Muscle layer of duodenum (tissue), 2 donors: ENCODE measurements around the gene TOGARAM1.

Experiments used
- H3K27ac ChIP-seq: one replicate; pipeline ENCODE4 v1.7.0; 2013; ENCODE audit warnings: mild to moderate bottlenecking, low read length
- H3K27me3 ChIP-seq: one replicate; pipeline ENCODE4 v1.7.0; 2013; ENCODE audit warnings: low read depth, mild to moderate bottlenecking, control low read depth, low read length
- H3K36me3 ChIP-seq, 2 donors: one replicate each; pipeline ENCODE4 v1.7.0; 2013; ENCODE audit warnings: low read length in 2 of 2, control low read depth in 1 of 2, mild to moderate bottlenecking in 1 of 2; ENCODE audit not compliant: insufficient read depth in 2 of 2, control insufficient read depth in 1 of 2
- H3K4me1 ChIP-seq, 2 donors: one replicate each; pipeline ENCODE4 v1.7.0; 2013; ENCODE audit warnings: low read length in 2 of 2, mild to moderate bottlenecking in 2 of 2, control low read depth in 1 of 2, moderate library complexity in 1 of 2; ENCODE audit not compliant: insufficient read depth in 2 of 2, control insufficient read depth in 1 of 2
- H3K4me3 ChIP-seq, 2 donors: one replicate each; pipeline ENCODE4 v1.7.0; 2013; ENCODE audit warnings: low read length in 2 of 2, low read depth in 1 of 2, mild to moderate bottlenecking in 1 of 2
- H3K9me3 ChIP-seq, 2 donors: one replicate each; pipeline ENCODE4 v1.7.0; 2013; ENCODE audit warnings: low read length in 2 of 2, control low read depth in 1 of 2, mild to moderate bottlenecking in 1 of 2; ENCODE audit not compliant: control insufficient read depth in 1 of 2
- donor health status: healthy.

The TOGARAM1 gene

GRCh38 chr14:44963775-44964380, 1.9 kb downstream of the TOGARAM1 start:
- Histone ChIP-seq H3K36me3 (peaks cover 0 to 4% of the 10 kb centered on the region in 2 donors), H3K27ac (no peak overlapping the region), H3K4me3 (peak overlapping the region; percentile 96 to 100), H3K27me3 (no peaks in the 10 kb centered on the region), H3K4me1 (peaks cover 4 to 56% of the 10 kb centered on the region in 2 donors), H3K9me3 (no peaks in the 10 kb centered on the region)

- Histone ChIP-seq H3K27ac (no peak overlapping the region), H3K36me3 (peaks cover 0 to 10% of the 10 kb centered on the region in 2 donors), H3K4me1 (peaks cover 0 to 41% of the 10 kb centered on the region in 2 donors), H3K4me3 (peak overlapping the region; percentile 33 to 58), H3K9me3 (peaks cover 0 to 4% of the 10 kb centered on the region in 2 donors), H3K27me3 (no peaks in the 10 kb centered on the region)
Measured at GRCh38 chr14:44966601-44967336, 4.8 kb downstream of the TOGARAM1 start.

GRCh38 chr14:44968714-44969113, 6.7 kb downstream of the TOGARAM1 start:
- no peak overlapping the region for H3K27ac ChIP-seq
- peaks cover 0 to 6% of the 10 kb centered on the region in 2 donors for H3K36me3 ChIP-seq
- H3K4me3 ChIP-seq: peak overlapping the region in 1 of 2 donors; percentile 11
- H3K9me3 ChIP-seq: peaks cover 0 to 4% of the 10 kb centered on the region in 2 donors
- H3K4me1 ChIP-seq: peaks cover 0 to 34% of the 10 kb centered on the region in 2 donors
- H3K27me3 ChIP-seq: no peaks in the 10 kb centered on the region

DNA sequence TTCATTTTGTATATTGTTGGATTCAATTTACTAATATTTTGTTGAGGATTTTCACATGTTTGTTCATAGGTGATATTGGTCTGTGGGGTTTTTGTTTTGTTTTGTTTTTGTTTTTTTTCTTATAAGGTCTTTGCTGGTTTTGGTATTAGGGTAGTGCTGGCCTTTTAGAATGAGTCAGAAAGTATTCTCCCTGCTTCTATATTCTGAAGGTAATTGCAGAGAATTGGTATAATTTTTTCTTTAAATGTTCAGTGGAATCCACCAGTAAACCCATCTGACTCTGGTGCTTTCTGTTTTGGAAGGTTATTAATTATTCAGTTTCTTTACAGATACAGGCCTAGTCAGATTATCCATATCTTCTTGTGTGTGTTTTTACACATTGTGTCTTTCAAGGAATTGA, 8.9 kb downstream of the TOGARAM1 start:
- peaks cover 0 to 22% of the 10 kb centered on the region in 2 donors for H3K4me1 ChIP-seq
- no peak overlapping the region for H3K27ac ChIP-seq
- no peaks in the 10 kb centered on the region for H3K27me3 ChIP-seq
- H3K4me3 ChIP-seq: no peak overlapping the region
- H3K9me3 ChIP-seq: peaks cover 0 to 4% of the 10 kb centered on the region in 2 donors
- H3K36me3 ChIP-seq: peaks cover 0 to 6% of the 10 kb centered on the region in 2 donors

DNA sequence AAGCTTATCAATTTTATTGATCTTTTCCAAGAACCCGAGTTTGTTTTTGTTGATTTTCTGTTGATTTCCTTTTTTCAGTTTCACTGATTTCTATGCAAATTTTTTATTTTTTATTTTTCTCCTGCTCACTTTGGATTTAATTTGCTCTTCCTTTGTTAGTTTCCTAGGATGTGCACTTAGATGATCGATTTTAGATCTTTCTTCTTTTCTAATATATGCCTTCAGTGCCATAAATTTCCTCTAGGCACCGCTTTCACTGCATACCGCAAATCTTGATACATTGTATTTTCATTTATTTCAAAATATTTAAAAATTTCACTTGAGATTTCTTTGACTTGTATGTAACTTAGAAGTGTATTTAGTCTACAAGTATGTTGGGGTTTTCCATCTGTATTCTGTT, 9.5 kb downstream of the TOGARAM1 start:
- Histone ChIP-seq H3K4me3 (no peak overlapping the region), H3K27ac (no peak overlapping the region), H3K4me1 (peaks cover 0 to 20% of the 10 kb centered on the region in 2 donors), H3K36me3 (peaks cover 0 to 6% of the 10 kb centered on the region in 2 donors), H3K27me3 (no peaks in the 10 kb centered on the region), H3K9me3 (peaks cover 0 to 4% of the 10 kb centered on the region in 2 donors)

DNA sequence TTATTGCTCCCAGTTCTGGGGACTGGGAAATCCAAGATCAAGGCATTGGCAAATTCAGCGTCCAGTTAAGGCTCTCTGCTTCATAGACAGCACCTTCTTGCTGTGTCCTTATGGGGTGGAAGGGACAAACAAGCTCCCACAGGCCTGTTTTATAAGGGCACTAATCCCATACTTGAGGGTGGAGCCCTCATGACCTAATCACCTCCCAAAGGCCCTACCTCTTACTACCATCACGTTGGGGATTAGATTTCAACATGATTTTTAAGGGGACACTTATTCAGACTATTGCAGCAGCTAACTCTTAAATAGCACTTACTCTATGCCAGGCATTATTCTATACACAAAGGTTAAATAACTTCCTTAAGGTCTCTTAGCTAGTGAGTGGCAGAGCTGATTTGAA, 17.3 kb downstream of the TOGARAM1 start:
- Histone ChIP-seq H3K27me3 (no peaks in the 10 kb centered on the region), H3K27ac (no peak overlapping the region), H3K4me3 (no peak overlapping the region), H3K36me3 (no peaks in the 10 kb centered on the region), H3K4me1 (peaks cover 0 to 11% of the 10 kb centered on the region in 2 donors), H3K9me3 (no peaks in the 10 kb centered on the region)

DNA sequence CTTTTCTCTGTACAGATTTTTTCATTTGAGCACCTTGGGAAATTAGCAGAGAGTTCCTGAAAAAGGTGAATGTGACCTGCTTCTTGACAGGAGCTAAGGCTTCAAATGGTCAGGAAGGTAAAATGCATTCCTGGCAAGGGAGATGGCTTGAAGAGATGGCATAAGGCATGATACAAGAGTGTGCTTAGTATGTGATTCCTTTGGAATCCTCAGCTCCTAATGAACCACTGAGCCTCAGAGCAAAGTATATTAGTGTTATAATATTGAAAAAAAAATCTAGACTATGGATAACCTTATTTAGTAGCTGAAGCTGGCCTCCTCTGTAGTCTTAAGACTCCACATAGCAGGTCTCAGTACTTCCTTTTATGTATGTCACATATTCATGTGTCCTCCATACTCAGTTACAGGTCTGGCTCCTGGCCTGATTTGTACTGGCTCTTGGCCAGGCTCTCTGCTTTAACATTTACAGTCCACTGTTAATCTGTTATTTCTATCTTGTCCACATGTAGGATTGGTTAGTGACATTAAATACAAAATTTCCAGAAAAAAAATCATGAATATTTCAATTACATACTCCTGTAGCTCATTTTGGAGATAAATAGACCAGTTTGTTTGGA, 17.9 kb downstream of the TOGARAM1 start:
- Histone ChIP-seq H3K36me3 (no peaks in the 10 kb centered on the region), H3K27me3 (no peaks in the 10 kb centered on the region), H3K4me1 (peaks cover 0 to 11% of the 10 kb centered on the region in 2 donors), H3K4me3 (no peak overlapping the region), H3K27ac (no peak overlapping the region), H3K9me3 (no peaks in the 10 kb centered on the region)

DNA sequence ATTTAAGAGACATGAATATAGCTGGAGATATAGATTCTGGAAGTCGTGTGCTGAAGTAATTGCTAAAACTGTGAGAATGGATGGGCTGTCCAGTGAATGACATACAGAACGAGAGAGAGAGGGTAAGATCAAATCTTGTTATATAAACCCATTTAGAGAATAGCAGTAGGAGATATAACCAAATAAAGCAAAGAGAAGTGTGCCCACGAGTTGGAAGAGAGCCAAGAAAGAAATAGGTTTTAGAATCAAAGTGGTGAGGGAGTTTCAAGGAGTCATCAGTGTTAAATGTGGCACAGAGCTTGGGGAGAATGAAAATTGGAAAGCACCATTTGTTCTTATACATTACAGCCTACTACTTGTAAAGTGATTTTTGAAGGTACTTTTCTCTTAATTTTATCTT, 19.2 kb downstream of the TOGARAM1 start:
- Histone ChIP-seq H3K27ac (no peak overlapping the region), H3K27me3 (no peaks in the 10 kb centered on the region), H3K36me3 (no peaks in the 10 kb centered on the region), H3K4me1 (peaks cover 0 to 11% of the 10 kb centered on the region in 2 donors), H3K9me3 (no peaks in the 10 kb centered on the region), H3K4me3 (no peak overlapping the region)

DNA sequence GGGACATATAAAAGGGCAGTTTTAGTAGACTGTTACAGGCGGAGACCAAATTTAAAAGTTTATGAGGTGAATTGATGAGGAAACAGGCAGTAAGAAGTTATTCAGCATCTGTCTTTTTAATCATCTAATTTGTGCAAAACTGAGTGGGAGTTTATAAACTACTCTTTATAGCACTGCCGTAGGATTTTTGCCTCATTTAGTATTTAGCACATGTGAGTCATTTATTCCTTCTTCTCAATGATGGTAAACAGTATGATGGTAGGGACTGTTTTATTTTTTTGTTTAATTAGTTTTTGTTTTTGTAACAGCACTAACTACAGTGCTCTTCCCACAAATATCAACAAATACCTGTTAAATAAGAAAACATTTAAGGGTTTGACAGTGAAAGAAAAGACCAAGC, 20.6 kb downstream of the TOGARAM1 start:
- no peak overlapping the region for H3K4me3 ChIP-seq
- H3K27me3 ChIP-seq: no peaks in the 10 kb centered on the region
- peaks cover 0 to 11% of the 10 kb centered on the region in 2 donors for H3K4me1 ChIP-seq
- H3K27ac ChIP-seq: no peak overlapping the region
- H3K9me3 ChIP-seq: no peaks in the 10 kb centered on the region
- no peaks in the 10 kb centered on the region for H3K36me3 ChIP-seq

DNA sequence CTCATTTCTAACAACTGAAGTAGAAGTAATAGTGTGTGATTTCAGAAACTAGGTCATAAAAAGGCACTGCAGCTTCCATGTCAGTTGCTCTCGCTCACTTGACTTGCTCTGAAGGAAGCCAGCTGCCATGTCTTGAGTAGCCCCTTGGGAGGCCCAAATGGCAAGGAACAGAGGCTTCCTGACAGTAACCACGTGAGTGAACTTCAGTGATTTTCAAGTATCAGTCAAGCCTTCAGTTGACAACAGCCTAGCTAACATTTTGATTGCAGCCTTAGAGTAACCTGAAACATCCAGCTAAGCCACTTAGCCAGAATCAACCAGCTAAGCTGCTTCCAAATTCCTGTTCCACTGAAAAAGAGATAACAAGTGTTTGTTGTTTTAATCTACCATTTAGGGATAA, 26.7 kb downstream of the TOGARAM1 start:
- Histone ChIP-seq H3K9me3 (no peaks in the 10 kb centered on the region), H3K27me3 (no peaks in the 10 kb centered on the region), H3K27ac (no peak overlapping the region), H3K36me3 (no peaks in the 10 kb centered on the region), H3K4me1 (no peaks in the 10 kb centered on the region), H3K4me3 (no peak overlapping the region)
